AG20443 (cell line): ENCODE data around the gene DPAGT1.
"Not testable (repeated sequence)": the region's sequence is repeated elsewhere in the genome, so short reads cannot be mapped to it uniquely, and the experiment has no call there.

ENCODE experiments used
- DNase-seq: peaks from one replicate; pipeline ENCODE4 v3.0.0; 2012; ENCODE audit warnings: low spot score, mixed read lengths

DPAGT1 gene

GRCh38 chr11:119101759-119102423, at the start of gene DPAGT1:
TSS of gene DPAGT1 (minus strand) at chr11:119101853. CDS start at chr11:119101655, 198 bp downstream.
- peak; percentile 83 for DNase-seq

DNA sequence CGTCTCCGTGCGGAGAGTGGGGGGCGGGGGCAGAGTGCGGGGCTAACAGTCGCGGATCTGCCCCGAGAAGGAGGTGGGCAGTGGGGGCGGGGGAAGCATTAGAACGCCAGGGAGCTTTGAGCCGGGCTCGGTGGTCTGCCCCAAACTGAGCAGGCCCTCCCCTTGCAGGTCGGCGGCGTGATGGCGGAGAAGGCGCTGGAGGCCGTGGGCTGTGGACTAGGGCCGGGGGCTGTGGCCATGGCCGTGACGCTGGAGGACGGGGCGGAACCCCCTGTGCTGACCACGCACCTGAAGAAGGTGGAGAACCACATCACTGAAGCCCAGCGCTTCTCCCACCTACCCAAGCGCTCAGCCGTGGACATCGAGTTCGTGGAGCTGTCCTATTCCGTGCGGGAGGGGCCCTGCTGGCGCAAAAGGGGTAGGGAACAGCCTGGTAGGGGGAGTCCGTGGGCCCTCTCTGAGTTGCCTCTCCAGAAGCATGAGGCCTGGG, 48.2 kb upstream of the DPAGT1 start:
- DNase-seq = no peak

DNA sequence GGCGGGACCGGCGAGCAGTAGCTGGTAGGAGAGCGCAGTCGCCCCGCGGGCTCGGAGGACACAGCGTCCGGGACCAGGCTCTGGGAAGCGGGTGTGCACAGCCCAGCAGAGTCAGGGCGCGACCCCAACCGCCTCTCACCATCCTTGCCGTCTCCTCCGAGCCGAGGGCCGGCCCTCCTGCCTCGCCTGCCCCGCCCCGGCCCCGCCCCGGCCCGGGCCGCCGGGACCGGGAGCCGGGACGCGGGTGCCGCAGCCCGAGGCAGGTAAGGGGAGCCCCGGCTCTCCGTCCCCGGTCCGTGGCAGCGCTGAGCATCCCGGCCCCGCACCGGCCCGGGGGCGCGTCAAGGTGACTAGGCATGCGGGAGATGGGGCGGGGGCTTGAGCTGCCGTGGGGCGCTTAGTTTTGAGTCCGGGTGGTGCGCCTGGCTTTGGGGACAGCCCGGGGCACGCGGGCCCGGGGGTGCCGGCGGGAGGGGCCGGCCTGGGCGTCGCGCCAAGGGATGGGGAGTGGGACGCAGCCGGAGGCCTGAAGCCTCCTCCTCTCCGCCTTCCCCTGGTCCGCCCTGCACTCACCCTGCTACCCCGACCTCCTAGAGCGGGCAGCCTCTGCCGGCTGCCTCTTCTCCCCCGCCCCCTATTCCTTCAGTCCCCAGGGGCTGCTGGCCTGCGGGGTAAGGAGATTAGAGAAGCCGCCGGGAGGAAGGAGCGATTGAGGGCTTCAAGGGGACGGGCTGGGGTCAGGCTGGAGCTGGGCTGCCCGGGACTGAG, 47.5 kb upstream of the DPAGT1 start, which contains the start of gene ABCG4:
Gene ABCG4, plus strand, starts transcription at position 35 of the 768 bp plus-strand sequence. CDS start 914 bp downstream, outside the sequence.
- peak; percentile 47 for DNase-seq

DNA sequence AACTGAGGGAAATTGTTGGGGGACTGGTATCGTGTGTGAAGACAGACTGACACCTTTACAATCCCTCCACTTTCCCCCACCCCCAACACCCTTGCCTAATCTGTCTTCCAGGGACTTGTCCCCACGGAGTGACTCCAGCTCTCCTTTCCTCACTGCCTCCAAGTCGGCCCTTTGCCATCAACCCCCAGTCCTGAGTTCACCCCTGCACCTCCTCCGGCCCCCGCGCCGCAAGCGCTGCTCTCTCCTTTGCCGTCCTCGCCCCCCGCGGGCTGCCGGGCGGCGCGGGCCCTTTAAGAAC, 47.0 kb upstream of the DPAGT1 start:
- DNase-seq = no peak

DNA sequence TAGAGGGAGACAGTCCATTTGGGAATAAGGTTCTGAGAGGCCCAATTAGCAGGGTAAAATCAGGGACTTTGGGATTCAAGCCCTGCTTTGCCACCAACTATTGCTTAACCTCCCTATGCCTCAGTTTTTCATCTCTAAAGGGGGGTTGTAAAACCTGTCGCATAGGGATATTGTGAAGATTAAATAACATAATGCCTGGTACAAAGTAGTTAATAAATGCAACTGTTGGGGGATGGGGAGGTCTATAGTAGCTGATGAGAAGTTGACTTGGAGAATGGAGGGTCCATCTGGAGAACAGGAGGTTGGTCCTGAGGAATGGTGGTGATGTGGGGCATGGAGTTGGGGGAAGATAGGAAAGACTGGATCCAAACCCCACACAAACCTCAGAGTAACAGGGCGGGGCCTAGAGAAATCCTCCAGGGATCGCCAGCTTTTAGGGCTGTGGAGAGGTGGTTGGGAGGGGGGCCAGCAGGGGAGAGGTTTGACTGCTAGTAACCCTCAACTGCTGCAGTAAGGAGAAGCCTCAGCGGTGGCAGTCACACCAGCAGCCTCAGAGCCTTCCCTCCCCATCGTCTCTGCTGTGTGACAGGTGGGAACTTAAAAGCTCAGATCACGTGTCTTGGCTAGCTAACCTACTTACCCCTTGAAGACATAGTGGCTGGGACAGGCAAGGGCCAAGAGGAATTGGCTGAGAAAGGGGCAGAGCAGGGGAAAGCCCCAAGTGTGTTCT, 46.1 kb upstream of the DPAGT1 start:
- no peak for DNase-seq

DNA sequence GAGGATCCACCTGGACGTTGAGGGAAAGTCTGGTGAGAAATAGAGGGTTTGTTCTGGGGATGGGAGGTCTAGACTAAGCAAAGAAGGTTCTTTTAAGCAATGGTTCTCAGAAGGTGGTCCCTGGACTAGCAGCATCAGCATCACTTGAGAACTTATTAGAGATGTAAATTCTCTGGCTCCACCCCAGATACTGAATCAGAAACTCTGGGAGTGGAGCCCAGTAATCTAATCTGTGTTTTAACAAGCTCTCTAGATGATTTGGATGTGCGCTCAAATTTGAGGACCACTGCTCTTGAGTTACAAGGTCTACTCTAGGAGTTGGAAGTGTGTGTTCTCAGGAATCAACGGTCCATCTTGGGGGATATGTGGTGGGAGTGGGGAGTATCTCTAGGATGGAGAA, 43.9 kb upstream of the DPAGT1 start:
- no peak for DNase-seq

GRCh38 chr11:119144825-119145486, 43.3 kb upstream of the DPAGT1 start:
- DNase-seq = peak; percentile 90

DNA sequence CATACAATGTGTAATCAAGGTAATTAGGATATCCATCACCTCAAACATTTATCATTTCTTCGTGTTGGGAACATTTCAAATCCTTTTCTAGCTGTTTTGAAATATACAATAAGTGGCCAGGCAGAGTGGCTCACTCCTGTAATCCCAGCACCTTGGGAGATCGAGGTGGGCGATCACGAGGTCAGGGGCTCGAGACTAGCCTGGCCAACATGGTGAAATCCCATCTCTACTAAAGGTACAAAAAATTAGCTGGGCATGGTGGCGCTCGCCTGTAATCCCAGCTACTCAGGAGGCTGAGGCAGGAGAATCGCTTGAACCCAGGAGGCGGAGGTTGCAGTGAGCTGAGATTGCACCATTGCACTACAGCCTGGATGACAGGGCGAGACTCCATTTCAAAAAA, 37.6 kb upstream of the DPAGT1 start:
- DNase-seq = not testable (repeated sequence)

GRCh38 chr11:119134389-119134978, 32.8 kb upstream of the DPAGT1 start:
- DNase-seq = peak; percentile 54

DNA sequence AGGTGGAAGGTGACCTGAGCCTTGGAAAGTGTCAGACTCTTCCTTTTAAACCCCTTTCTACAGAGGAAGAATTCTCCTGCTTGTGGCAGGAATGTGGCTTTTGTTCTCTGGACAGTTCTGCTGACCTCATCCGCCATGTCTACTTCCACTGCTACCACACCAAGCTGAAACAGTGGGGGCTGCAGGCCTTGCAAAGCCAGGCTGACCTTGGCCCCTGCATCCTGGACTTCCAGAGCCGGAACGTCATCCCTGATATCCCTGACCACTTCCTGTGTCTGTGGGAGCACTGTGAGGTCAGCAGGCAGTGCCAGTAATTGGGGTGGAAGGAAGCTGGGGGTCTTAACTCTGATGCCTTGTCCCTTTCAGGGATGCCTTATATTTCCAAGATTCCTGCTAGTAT, 29.0 kb upstream of the DPAGT1 start:
- DNase-seq = no peak

GRCh38 chr11:119126675-119127268, 25.1 kb upstream of the DPAGT1 start:
- no peak for DNase-seq

GRCh38 chr11:119125821-119126220, 24.2 kb upstream of the DPAGT1 start:
- no peak for DNase-seq

- DNase-seq = no peak
These were observed 20.1 kb upstream of the DPAGT1 start for GRCh38 chr11:119121811-119122124.

DNA sequence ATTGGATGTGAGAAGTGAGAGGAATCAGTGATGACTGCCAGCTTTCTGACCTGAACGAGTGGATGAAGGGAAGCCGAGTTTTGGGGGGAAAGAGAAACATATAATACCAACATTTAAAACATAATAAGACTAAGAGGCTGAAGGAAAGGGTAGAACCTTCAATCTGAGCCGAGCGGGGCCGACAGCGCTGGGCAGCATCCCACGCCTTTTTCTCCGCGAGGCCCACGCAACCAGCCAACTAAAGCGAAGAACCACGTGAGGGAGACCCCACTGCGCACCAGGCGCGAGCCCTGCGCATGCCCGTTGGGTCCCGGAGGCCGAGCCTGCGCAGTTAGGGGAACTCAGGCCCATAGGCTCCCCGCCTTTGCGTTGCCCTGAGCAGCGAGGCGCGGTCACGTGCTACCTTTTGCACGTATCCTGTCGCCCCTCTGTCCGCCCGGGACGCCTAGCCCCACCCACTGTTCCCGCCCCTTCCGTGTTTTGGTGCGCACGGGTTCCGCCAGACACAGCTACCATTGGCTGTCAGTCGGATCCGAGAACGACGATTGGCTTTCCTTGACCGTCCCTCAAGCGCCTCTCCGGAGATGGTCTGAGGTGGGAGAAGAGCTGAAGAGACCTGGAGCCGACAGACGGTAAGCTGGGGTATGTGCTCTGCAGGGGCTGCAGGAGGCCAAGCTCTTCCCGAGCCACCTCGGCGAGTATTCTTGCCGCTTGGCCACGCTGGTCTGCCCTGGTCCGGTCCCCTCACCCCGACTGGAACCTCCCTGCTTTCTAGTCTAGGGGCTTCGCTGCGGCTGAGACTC, 19.6 kb upstream of the DPAGT1 start, which contains the start of gene HINFP:
Gene HINFP, plus strand, starts transcription at position 573 of the 803 bp plus-strand sequence. CDS start 5,365 bp downstream, outside the sequence.
- peak; percentile 100 for DNase-seq

DNA sequence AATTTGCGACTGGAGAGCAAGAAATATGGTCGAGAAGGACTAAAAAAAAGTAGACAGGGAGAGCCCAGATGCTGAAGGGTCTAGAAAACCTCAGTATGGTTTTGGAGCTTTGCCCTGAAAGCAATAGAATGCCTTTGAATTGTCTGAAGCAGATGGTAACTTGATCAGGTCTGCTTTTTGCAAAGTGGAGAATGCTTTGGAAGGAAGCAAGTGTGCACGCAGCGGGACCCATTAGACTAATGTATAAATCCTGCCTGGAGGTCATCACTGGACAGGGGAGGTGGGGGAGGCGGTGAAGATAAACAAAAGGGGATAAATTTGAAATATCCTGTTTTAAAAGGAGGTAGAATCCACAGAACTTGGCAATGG, 19.0 kb upstream of the DPAGT1 start:
- DNase-seq = peak; percentile 32

- no peak for DNase-seq
These were observed 17.3 kb upstream of the DPAGT1 start for GRCh38 chr11:119118946-119119345.

DNA sequence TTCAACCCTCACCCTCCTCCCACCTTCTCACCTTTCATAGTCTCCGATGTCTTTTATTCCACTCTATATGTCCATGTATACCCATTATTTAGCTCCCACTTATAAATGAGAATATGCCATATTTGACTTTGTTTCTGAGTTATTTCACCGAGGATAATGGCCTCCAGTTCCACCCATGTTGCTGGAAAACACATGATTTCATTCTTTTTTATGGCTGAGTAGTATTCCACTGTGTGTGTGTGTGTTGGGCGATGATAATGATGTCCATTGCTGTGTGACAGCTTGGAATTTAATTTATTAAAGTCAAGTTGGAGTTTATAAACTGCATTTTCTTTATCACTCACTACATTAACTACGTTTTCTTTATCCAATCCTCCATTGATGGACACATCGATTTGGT, 16.6 kb upstream of the DPAGT1 start:
- no peak for DNase-seq

DNA sequence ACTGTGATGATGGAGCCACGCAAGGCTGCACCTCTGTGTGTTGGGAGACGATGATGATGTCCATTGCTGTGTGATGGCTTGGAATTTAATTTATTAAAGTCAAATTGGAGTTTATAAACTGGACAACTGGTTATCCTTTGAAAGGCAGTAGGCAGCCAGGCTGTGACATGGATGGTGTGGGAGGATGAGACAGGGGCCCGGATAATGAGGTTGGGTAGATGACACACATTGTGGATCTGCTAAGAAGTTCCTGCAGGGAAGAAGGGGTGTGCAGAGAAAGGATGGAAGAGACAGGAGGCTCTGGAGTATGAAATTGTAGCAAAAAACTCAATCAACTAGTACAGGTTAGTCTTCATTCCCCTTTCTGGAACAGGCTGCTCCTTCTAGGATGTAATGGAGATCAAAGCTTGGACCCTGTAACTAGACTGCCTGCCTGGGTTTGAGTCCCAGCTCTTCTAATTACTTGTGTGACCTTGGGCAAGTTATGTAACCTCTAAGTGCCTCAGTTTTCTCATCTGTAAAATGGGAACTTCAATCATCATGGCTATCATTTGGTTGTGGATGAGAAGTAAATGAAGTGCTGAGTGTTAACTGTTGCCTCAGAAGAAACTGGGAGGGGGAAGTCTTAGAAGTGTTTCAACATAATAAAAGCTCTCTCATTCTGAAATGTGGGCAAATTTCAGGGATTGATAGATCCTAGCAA, 15.5 kb upstream of the DPAGT1 start:
- no peak for DNase-seq

GRCh38 chr11:119116601-119117000, 14.9 kb upstream of the DPAGT1 start:
- DNase-seq = no peak

DNA sequence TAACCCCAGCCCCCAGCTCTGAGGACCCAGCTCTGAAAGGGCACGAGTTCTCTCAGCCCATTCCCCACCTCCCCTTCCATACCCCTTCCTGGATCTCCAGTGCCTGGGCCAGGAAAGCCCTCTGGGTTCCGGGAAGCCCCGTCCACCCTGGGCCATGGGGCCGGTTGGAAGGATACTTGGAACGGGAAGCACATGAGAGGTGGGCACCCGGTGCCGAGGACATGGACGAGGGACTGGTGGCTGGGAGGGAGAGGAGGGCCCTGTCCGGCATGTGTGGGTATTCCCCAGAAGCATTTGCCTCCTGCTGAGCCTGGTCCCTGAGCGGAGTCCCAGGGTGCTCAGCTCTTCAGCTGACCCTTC, 14.6 kb upstream of the DPAGT1 start:
- no peak for DNase-seq
